Vagina (tissue), 2 donors: ENCODE data around the gene CELF5. TPM values are rescaled to one million over a fixed set of nuclear protein-coding genes. Genes with fewer than 3 reads are reported as not detected.

Experiments used
- DNase-seq, 2 donors: peaks; one replicate each; pipeline ENCODE4 v3.0.0-alpha.2; 2017; ENCODE audit errors: extremely low spot score in 2 of 2
- H3K27ac ChIP-seq: fragments of 200-600 bp; sonication (generic); one replicate; pipeline ENCODE4 v1.5.1; 2019
- H3K27me3 ChIP-seq: fragments of 200-600 bp; sonication (generic); one replicate; pipeline ENCODE4 v1.5.1; 2019
- H3K36me3 ChIP-seq, 2 donors: fragments of 200-600 bp; sonication (generic); one replicate each; pipeline ENCODE4 v1.5.1; 2017 to 2019
- H3K4me1 ChIP-seq: fragments of 200-600 bp; sonication (generic); one replicate; pipeline ENCODE4 v1.5.1; 2019
- H3K4me3 ChIP-seq, 2 donors: fragments of 200-600 bp; sonication (generic); 1 replicate in 1 of 2; 2 replicates in 1 of 2; pipeline ENCODE4 v1.5.1; 2016 to 2019
- H3K9me3 ChIP-seq: fragments of 200-600 bp; sonication (generic); one replicate; pipeline ENCODE4 v1.5.1; 2019
- CTCF ChIP-seq, 3 experiments: fragments of 450-650 bp in 2 of 3; fragments of 200-600 bp in 1 of 3; sonication (generic) in 1 of 3; IDR thresholded peaks; one replicate each; pipeline ENCODE4 v1.5.1; 2017 to 2019; ENCODE audit warnings: antibody characterized with exemption in 3 of 3, mild to moderate bottlenecking in 2 of 3, moderate library complexity in 2 of 3
- POLR2A ChIP-seq, 2 donors: fragments of 450-650 bp; IDR thresholded peaks; one replicate each; pipeline ENCODE4 v1.6.1; 2017; ENCODE audit warnings: antibody characterized with exemption in 2 of 2, mild to moderate bottlenecking in 2 of 2, moderate library complexity in 2 of 2
- POLR2AphosphoS5 ChIP-seq, 2 donors: sonication (generic); formaldehyde crosslinking; IDR thresholded peaks; one replicate each; pipeline ENCODE4 v1.9.0; 2017; ENCODE audit warnings: antibody characterized with exemption in 2 of 2, mild to moderate bottlenecking in 2 of 2, low read depth in 1 of 2; ENCODE audit not compliant: insufficient read depth in 1 of 2
- intact Hi-C: fragments of 100-400 bp; cut with DNase I; formaldehyde crosslinking; loops from one replicate; pipeline ENCODE4 v1.15.1; 2023
- total RNA-seq: library from RNA; depleted of rRNA; stranded (reverse); fragments of >200 nt; gene quantifications from one replicate; pipeline ENCODE4 v1.2.3, GENCODE V29; 2016

Gene CELF5
- total RNA-seq, 1 donor from 2014 or later, result not detected

DNA sequence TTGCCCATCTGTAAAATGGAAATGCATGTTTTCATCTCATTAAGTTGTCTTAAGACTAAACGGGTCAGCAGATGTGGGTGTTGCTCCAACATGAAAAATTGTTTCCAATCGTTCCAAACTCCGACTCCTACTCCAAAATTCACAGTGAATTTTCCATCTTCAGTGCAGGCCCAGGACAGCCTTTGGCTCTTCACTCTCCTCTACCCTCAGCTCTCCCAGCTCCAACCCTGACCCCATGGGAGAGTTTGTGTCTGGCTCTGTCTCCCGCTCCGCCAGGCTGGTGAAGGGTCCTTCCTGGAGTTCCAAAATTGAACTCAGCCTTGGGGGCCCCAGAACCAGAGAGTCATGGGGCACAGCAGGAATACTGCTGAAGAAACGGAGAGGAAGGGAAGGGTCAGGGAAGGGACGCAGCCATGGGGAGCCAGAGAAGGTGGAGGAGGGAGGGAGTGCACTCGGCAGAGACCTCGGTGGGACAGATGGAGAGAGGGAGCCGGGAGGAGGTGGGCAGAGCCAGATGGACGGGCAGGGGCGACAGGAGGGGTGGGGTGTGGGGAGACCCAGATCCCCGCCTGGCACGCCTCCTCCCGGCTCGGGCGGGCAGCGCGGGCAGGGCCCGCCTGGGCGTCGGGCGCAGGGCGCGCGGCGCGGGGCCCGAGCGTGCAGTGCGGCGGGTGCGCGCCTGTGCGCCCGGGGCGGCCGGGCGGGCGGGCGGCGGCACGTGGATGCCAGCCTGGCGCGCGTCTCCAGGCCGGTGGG is 45.6 kb downstream of the CELF5 start:
- intact Hi-C loops, result no loop called here
- DNase-seq, result no peak

GRCh38 chr19:3270902-3271301 is 46.4 kb downstream of the CELF5 start:
- Histone ChIP-seq H3K9me3 (no peaks in the 10 kb centered on the region), H3K4me1 (peaks cover 6% of the 10 kb centered on the region), H3K27me3 (no peaks in the 10 kb centered on the region), H3K36me3 (no peaks in the 10 kb centered on the region), H3K4me3 (no peak overlapping the region), H3K27ac (no peak overlapping the region)
- DNase-seq, result no peak
- intact Hi-C loops, result no loop called here
- no peak for TF ChIP-seq POLR2A (IDR thresholded peaks at IDR 0.05)
- no peak for TF ChIP-seq CTCF (IDR thresholded peaks at IDR 0.05)
- TF ChIP-seq POLR2AphosphoS5 (IDR thresholded peaks at IDR 0.05; ENCODE audit: insufficient read depth in 1 of 2, low read depth in 1 of 2), result no peak

More for the DNA sequence above, 45.6 kb downstream of the CELF5 start:
- H3K27me3 ChIP-seq, result no peaks in the 10 kb centered on the region
- no peaks in the 10 kb centered on the region for H3K4me1 ChIP-seq
- no peak overlapping the region for H3K4me3 ChIP-seq
- TF ChIP-seq POLR2AphosphoS5 (IDR thresholded peaks at IDR 0.05; ENCODE audit: insufficient read depth in 1 of 2, low read depth in 1 of 2), result no peak
- TF ChIP-seq CTCF (IDR thresholded peaks at IDR 0.05), result no peak
- TF ChIP-seq POLR2A (IDR thresholded peaks at IDR 0.05), result no peak
- H3K36me3 ChIP-seq, result no peaks in the 10 kb centered on the region
- no peaks in the 10 kb centered on the region for H3K9me3 ChIP-seq
- H3K27ac ChIP-seq, result no peak overlapping the region

DNA sequence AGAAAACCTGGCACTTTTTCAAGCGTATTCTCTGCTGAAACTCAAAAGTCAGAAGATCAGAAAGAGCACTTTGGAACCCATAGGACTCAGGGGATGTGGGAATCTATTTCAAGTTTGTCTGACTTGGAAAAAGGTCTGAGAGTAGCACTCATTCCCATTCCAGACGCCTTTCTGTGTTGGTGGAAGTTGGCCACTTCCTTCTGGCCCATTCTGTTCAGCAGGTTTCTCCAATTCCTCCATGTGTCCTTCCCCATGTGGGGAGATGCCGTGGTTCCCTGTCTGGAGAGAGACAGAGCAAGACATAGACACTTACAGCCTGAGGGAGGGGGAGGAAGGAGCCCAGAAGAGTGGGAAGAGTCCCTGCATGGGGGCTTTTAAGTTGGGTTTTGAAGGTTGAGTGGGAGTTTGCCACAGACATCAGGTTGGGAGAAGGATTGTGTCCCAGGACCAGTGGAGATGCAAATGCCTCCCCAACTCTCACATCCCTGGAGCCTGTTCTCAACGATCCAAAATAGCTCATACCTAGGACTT is 48.0 kb downstream of the CELF5 start:
- H3K27me3 ChIP-seq, result no peaks in the 10 kb centered on the region
- DNase-seq, result no peak
- no peaks in the 10 kb centered on the region for H3K36me3 ChIP-seq
- peaks cover 14% of the 10 kb centered on the region for H3K4me1 ChIP-seq
- no peak for TF ChIP-seq CTCF (IDR thresholded peaks at IDR 0.05)
- no peak for TF ChIP-seq POLR2A (IDR thresholded peaks at IDR 0.05)
- no peak for TF ChIP-seq POLR2AphosphoS5 (IDR thresholded peaks at IDR 0.05; ENCODE audit: insufficient read depth in 1 of 2, low read depth in 1 of 2)
- no peak overlapping the region for H3K4me3 ChIP-seq
- no peak overlapping the region for H3K27ac ChIP-seq
- intact Hi-C loops, result no loop called here
- H3K9me3 ChIP-seq, result no peaks in the 10 kb centered on the region

GRCh38 chr19:3272952-3273351 is 48.5 kb downstream of the CELF5 start:
- no peak overlapping the region for H3K4me3 ChIP-seq
- no peaks in the 10 kb centered on the region for H3K36me3 ChIP-seq
- H3K9me3 ChIP-seq, result no peaks in the 10 kb centered on the region
- intact Hi-C loops, result no loop called here
- H3K4me1 ChIP-seq, result peaks cover 14% of the 10 kb centered on the region
- no peak for DNase-seq
- H3K27me3 ChIP-seq, result no peaks in the 10 kb centered on the region
- no peak overlapping the region for H3K27ac ChIP-seq
- TF ChIP-seq POLR2A (IDR thresholded peaks at IDR 0.05) (no peak), CTCF (IDR thresholded peaks at IDR 0.05) (no peak), POLR2AphosphoS5 (IDR thresholded peaks at IDR 0.05; ENCODE audit: insufficient read depth in 1 of 2, low read depth in 1 of 2) (no peak)
